Skeletal muscle cell (primary cell): ENCODE results near the gene TMEM37.

Experiments
- DNase-seq: peaks from one replicate; pipeline ENCODE4 v3.0.0-alpha.2; 2010; ENCODE audit warnings: low read depth
- H3K4me3 ChIP-seq: 2 replicates; pipeline ENCODE4 v1.5.1; 2011; ENCODE audit warnings: low read depth, mild to moderate bottlenecking, control low read depth, low read length, moderate library complexity

The TMEM37 gene

GRCh38 chr2:119486886-119487285 is 55.2 kb downstream of the TMEM37 start:
- no peak for DNase-seq
- H3K4me3 ChIP-seq: no peak overlapping the region

- no peak for DNase-seq
- H3K4me3 ChIP-seq: no peak overlapping the region
These were observed 56.0 kb downstream of the TMEM37 start for GRCh38 chr2:119487434-119488244.
